HG03354 (cell line): Measurements from ENCODE around the gene ABR.
"Not testable (repeated sequence)": the region's sequence is repeated elsewhere in the genome, so short reads cannot be mapped to it uniquely, and the experiment has no call there.

Experiments
- ATAC-seq: cut with Tn5 transposase; IDR thresholded peaks from one replicate; pipeline ENCODE4 v1.9.1; 2021; ENCODE audit warnings: mild to moderate bottlenecking; ENCODE audit not compliant: unreplicated experiment, poor library complexity, severe bottlenecking

Gene ABR

GRCh38 chr17:1077986-1078711 lies 101.6 kb downstream of the ABR start:
- ATAC-seq: no peak

GRCh38 chr17:1077581-1077985 lies 102.2 kb downstream of the ABR start:
- ATAC-seq: no peak

- ATAC-seq: no peak
Measured at GRCh38 chr17:1076982-1077302, 102.8 kb downstream of the ABR start.

GRCh38 chr17:1076299-1076981 lies 103.3 kb downstream of the ABR start:
- ATAC-seq: no peak

- ATAC-seq: no peak
Measured at GRCh38 chr17:1074886-1075605, 104.7 kb downstream of the ABR start.

- not testable (repeated sequence) for ATAC-seq
Measured at GRCh38 chr17:1073963-1074625, 105.7 kb downstream of the ABR start.

- ATAC-seq: no peak
Measured at GRCh38 chr17:1073241-1073962, 106.4 kb downstream of the ABR start.

GRCh38 chr17:1072551-1072961 lies 107.2 kb downstream of the ABR start:
- ATAC-seq: no peak

- no peak for ATAC-seq
Measured at GRCh38 chr17:1071103-1071825, 108.5 kb downstream of the ABR start.

GRCh38 chr17:1070411-1070810 lies 109.4 kb downstream of the ABR start:
- no peak for ATAC-seq

- ATAC-seq: no peak
Measured at GRCh38 chr17:1069847-1070246, 109.9 kb downstream of the ABR start.

GRCh38 chr17:1068356-1068755 lies 111.4 kb downstream of the ABR start:
- ATAC-seq: no peak

- no peak for ATAC-seq
Measured at GRCh38 chr17:1067282-1067956, 112.4 kb downstream of the ABR start.

- not testable (repeated sequence) for ATAC-seq
Measured at GRCh38 chr17:1065416-1065815, 114.4 kb downstream of the ABR start.

GRCh38 chr17:1060991-1061390 lies 118.8 kb downstream of the ABR start:
- ATAC-seq: no peak

GRCh38 chr17:1059131-1059795 lies 120.5 kb downstream of the ABR start:
- no peak for ATAC-seq

- ATAC-seq: no peak
Measured at GRCh38 chr17:1058423-1059130, 121.2 kb downstream of the ABR start.

- ATAC-seq: no peak
Measured at GRCh38 chr17:1056761-1057160, 123.0 kb downstream of the ABR start.
